Nephron progenitor cell (in vitro differentiated cells): ENCODE measurements around the gene RICTOR.

Experiments used
- DNase-seq: peaks from one replicate; pipeline ENCODE4 v3.0.0; 2021
- H3K27ac Mint-ChIP-seq: 2 replicates; pipeline ENCODE4 v1.8.0; 2021; ENCODE audit warnings: mild to moderate bottlenecking, moderate library complexity, mixed read lengths
- H3K27me3 Mint-ChIP-seq: 2 replicates; pipeline ENCODE4 v1.8.0; 2021; ENCODE audit warnings: mild to moderate bottlenecking, low read depth, mixed read lengths; ENCODE audit not compliant: poor library complexity
- H3K36me3 Mint-ChIP-seq: 2 replicates; pipeline ENCODE4 v1.8.0; 2021; ENCODE audit warnings: low read depth, mixed read lengths
- H3K4me1 Mint-ChIP-seq: 2 replicates; pipeline ENCODE4 v1.8.0; 2021; ENCODE audit warnings: mixed read lengths
- H3K4me3 Mint-ChIP-seq: 2 replicates; pipeline ENCODE4 v1.8.0; 2021; ENCODE audit warnings: mild to moderate bottlenecking, moderate library complexity, mixed read lengths
- H3K9me3 Mint-ChIP-seq: 2 replicates; pipeline ENCODE4 v1.8.0; 2021; ENCODE audit warnings: mild to moderate bottlenecking, moderate library complexity, mixed read lengths
- TF ChIP-seq, protein P1 (sequence below): fragments of 200-600 bp; sonication (generic); IDR thresholded peaks from 2 replicates; pipeline ENCODE4 v1.5.0; 2021; ENCODE audit warnings: antibody characterized with exemption

RICTOR gene

DNA sequence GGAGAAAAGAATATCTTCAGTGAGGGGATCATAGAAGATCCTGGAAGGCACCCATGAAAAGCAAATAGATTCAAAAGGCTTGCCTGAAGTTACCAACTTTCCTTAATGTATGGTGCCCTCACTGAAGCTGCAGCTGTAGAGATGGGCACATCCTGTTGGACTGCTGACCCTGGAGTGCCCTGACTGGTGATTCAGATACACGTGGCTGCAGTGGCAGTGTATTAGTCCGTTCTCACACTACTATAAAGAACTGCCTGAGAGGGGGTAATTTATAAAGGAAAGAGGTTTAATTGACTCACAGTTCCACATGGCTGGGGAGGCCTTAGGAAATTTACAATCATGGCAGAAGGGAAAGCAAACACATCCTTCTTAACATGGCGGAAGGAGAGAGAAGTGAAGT, 148.1 kb downstream of the RICTOR start:
- TF ChIP-seq, protein P1, sequence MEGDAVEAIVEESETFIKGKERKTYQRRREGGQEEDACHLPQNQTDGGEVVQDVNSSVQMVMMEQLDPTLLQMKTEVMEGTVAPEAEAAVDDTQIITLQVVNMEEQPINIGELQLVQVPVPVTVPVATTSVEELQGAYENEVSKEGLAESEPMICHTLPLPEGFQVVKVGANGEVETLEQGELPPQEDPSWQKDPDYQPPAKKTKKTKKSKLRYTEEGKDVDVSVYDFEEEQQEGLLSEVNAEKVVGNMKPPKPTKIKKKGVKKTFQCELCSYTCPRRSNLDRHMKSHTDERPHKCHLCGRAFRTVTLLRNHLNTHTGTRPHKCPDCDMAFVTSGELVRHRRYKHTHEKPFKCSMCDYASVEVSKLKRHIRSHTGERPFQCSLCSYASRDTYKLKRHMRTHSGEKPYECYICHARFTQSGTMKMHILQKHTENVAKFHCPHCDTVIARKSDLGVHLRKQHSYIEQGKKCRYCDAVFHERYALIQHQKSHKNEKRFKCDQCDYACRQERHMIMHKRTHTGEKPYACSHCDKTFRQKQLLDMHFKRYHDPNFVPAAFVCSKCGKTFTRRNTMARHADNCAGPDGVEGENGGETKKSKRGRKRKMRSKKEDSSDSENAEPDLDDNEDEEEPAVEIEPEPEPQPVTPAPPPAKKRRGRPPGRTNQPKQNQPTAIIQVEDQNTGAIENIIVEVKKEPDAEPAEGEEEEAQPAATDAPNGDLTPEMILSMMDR: no peak
- no peak overlapping the region for H3K4me3 Mint-ChIP-seq
- H3K9me3 Mint-ChIP-seq: no peaks in the 10 kb centered on the region
- H3K27me3 Mint-ChIP-seq: no peaks in the 10 kb centered on the region
- H3K36me3 Mint-ChIP-seq: peaks cover 14% of the 10 kb centered on the region
- no peak for DNase-seq
- H3K27ac Mint-ChIP-seq: peak overlapping the region; percentile 52
- H3K4me1 Mint-ChIP-seq: peaks cover 5% of the 10 kb centered on the region

DNA sequence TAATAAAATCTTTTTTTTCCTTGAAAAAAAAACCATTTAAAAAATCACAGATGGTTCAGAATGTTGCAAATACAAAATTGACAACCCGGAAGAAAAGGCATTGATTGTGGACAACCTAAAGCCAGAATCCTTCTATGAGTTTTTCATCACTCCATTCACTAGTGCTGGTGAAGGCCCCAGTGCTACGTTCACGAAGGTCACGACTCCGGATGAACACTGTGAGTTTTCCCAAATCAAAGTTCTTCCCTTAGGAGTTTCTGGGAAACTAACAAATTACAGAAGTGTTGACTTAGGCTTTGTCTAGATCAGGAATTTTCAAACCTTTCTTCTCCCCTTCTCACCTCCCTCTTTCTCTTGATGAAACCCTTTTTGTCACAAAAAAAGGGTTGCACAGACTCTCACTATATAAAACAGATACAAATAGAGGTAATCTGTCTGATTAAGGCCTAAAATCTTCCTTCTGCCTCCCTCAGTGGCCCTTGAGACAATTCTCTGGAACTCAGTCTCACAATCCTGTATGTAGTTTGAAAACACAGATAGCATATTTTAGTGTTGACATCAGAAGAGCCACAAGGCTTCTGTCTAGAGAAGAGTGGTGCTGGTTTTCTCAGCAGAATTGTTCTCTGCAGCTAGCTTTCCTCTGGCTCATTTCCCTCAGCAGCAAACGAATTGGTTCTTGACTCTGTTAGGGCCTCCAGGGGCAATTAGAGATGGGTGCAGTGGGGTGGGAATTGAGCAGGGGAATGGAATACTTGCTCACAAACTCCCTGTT, 148.9 kb downstream of the RICTOR start:
- TF ChIP-seq, protein P1: no peak
- Mint-ChIP-seq H3K9me3 (no peaks in the 10 kb centered on the region), H3K4me1 (peaks cover 5% of the 10 kb centered on the region), H3K4me3 (no peak overlapping the region), H3K36me3 (peaks cover 14% of the 10 kb centered on the region), H3K27me3 (no peaks in the 10 kb centered on the region), H3K27ac (no peak overlapping the region)
- no peak for DNase-seq

DNA sequence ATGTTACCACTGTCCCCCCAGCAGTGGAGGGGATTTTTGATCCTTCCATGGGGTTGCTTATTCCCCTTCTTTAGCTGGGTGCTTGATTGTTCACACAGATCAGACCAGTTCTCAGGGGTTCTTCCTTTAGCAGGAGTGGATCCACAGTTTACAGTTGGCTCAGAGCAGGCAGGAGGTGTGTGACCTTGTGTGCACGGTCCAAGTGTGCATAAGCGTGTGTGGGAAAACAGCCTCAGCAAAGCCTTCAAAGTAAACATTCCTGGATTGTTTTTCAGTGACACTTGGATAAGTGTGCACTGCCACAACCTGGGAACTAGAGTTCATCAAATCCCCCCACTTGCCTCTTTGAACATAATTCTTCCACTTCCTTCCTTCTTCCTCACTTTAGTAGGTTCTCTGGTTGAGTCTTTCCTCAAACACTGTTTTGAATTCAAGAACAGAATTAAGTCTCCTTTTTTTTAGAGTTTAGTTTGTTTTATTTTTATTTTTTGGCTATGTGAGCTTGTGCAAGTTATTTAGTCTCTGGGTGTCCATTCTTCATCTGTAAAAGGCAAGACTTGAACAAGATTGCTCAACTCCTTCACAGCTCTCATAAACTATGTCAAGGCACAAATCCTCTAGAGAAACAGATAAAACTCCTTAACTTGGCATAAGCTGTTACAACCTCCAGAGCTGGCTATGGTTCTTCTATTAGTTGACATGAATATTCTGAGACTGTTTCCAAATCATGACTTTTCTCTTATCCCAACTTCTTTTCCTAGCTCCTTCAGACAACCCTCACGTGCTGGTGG, 150.3 kb downstream of the RICTOR start:
- Mint-ChIP-seq H3K4me3 (no peak overlapping the region), H3K27ac (peak overlapping the region; percentile 79), H3K27me3 (no peaks in the 10 kb centered on the region), H3K4me1 (peaks cover 5% of the 10 kb centered on the region), H3K9me3 (no peaks in the 10 kb centered on the region), H3K36me3 (peaks cover 14% of the 10 kb centered on the region)
- TF ChIP-seq, protein P1: no peak
- DNase-seq: no peak

DNA sequence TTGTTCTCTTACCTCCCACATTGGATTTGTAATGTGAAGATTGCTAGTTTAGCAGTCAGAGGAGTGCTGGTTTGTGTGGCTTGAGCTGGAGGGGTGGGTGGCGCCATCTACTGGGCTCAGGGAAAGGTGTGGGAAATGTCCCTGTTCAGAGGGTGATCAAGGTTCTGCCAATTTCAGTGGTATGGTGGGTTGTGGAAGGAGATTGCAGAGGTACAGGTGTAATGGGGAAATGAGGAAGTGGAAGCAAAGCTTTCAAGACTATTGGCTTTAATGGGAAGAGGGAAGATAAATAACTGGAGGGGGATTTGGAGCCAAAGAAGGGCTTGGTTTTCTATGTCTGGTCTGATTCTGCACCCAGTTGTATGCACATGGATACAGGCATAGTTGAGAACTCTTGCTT, 152.0 kb downstream of the RICTOR start:
- H3K27me3 Mint-ChIP-seq: no peaks in the 10 kb centered on the region
- H3K36me3 Mint-ChIP-seq: peaks cover 9% of the 10 kb centered on the region
- peaks cover 5% of the 10 kb centered on the region for H3K4me1 Mint-ChIP-seq
- no peaks in the 10 kb centered on the region for H3K9me3 Mint-ChIP-seq
- peak; percentile 67 for DNase-seq
- TF ChIP-seq, protein P1: peak; percentile 83
- H3K27ac Mint-ChIP-seq: no peak overlapping the region
- no peak overlapping the region for H3K4me3 Mint-ChIP-seq

DNA sequence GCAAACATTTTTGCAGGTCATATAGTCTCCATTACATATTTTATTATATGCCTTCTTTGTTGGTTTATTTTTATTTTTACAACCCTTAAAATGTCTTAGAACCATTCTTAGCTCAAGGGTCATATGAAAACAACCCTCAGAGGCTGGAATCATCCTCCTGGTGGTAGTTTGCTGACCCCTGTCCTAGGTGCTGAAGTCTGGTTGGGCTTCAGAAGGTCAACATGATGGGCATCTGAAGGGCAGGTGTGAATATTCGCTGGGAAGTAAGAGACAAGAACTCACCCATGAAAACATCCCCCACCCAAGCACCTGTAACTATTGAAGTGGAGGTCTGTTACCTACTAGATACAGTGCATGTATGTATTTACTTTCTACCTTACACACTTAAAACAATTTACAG, 153.0 kb downstream of the RICTOR start:
- DNase-seq: peak; percentile 62
- Mint-ChIP-seq H3K4me1 (peaks cover 5% of the 10 kb centered on the region), H3K36me3 (peaks cover 7% of the 10 kb centered on the region), H3K4me3 (no peak overlapping the region), H3K9me3 (no peaks in the 10 kb centered on the region), H3K27me3 (no peaks in the 10 kb centered on the region), H3K27ac (no peak overlapping the region)
- TF ChIP-seq, protein P1: no peak
